ENCODE data around the gene UAP1.

UAP1 gene

GRCh38 chr1:162605225-162605927 is 43.9 kb downstream of the UAP1 start:
- Histone ChIP-seq H3K79me2 (ENCODE audit: insufficient read depth, low read length) (no peaks in the 10 kb centered on the region), H3K4me3 (ENCODE audit: low read length, poor library complexity, severe bottlenecking) (no peak overlapping the region), H3K9ac (ENCODE audit: low read depth, low read length, poor library complexity, severe bottlenecking) (no peak overlapping the region), H4K20me1 (ENCODE audit: insufficient read depth, low read length, poor library complexity, severe bottlenecking) (no peaks in the 10 kb centered on the region), H3K9me3 (ENCODE audit: insufficient read depth, low read depth, low read length) (no peaks in the 10 kb centered on the region), H2AFZ (ENCODE audit: low read length) (no peak overlapping the region), H3K36me3 (ENCODE audit: insufficient read depth, low read length) (peaks cover 16% of the 10 kb centered on the region; the same call in 1 of the 2 replicates), H3F3A (ENCODE audit: low read depth) (no peaks in the 10 kb centered on the region), H3K27me3 (ENCODE audit: insufficient read depth, low read length, poor library complexity, severe bottlenecking) (no peaks in the 10 kb centered on the region), H3K4me1 (ENCODE audit: insufficient read depth, low read length, poor library complexity, severe bottlenecking) (no peaks in the 10 kb centered on the region), H3K9me2 (replicated peaks; ENCODE audit: low read depth, low read length) (no peaks in the 10 kb centered on the region), H3K4me2 (ENCODE audit: low read depth, low read length, poor library complexity, severe bottlenecking) (no peak overlapping the region)
- TF ChIP-seq, protein P1, sequence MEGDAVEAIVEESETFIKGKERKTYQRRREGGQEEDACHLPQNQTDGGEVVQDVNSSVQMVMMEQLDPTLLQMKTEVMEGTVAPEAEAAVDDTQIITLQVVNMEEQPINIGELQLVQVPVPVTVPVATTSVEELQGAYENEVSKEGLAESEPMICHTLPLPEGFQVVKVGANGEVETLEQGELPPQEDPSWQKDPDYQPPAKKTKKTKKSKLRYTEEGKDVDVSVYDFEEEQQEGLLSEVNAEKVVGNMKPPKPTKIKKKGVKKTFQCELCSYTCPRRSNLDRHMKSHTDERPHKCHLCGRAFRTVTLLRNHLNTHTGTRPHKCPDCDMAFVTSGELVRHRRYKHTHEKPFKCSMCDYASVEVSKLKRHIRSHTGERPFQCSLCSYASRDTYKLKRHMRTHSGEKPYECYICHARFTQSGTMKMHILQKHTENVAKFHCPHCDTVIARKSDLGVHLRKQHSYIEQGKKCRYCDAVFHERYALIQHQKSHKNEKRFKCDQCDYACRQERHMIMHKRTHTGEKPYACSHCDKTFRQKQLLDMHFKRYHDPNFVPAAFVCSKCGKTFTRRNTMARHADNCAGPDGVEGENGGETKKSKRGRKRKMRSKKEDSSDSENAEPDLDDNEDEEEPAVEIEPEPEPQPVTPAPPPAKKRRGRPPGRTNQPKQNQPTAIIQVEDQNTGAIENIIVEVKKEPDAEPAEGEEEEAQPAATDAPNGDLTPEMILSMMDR (conservative IDR thresholded peaks at IDR 0.05; ENCODE audit: low read length), result no peak
- TF ChIP-seq EZH2phosphoT487 (IDR thresholded peaks at IDR 0.05; ENCODE audit: borderline replicate concordance), result no peak

DNA sequence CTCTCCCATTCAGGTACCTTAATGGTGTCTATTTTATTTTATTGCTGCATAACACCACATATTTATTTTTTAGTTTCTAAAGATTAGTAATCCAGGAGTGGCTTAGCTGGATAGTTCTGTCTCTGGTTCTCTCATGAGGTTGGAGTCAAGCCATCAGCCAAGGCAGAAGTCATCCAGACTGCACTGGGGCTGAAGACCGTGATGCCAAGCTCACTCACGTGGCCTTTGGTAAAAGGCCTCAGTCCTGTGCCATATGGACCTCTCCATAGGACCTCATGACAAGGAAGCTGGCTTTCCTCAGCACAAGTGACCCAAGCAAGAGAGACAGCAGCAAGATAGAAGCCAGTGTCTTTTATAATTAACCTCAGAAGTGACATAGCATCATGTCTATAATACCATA is 47.8 kb downstream of the UAP1 start:
- Histone ChIP-seq H3K4me3 (ENCODE audit: low read length, poor library complexity, severe bottlenecking) (no peak overlapping the region), H3F3A (ENCODE audit: low read depth) (no peaks in the 10 kb centered on the region), H3K79me2 (ENCODE audit: insufficient read depth, low read length) (no peaks in the 10 kb centered on the region), H3K4me2 (ENCODE audit: low read depth, low read length, poor library complexity, severe bottlenecking) (no peak overlapping the region), H4K20me1 (ENCODE audit: insufficient read depth, low read length, poor library complexity, severe bottlenecking) (no peaks in the 10 kb centered on the region), H3K27me3 (ENCODE audit: insufficient read depth, low read length, poor library complexity, severe bottlenecking) (no peaks in the 10 kb centered on the region), H3K9me2 (replicated peaks; ENCODE audit: low read depth, low read length) (no peaks in the 10 kb centered on the region), H3K4me1 (ENCODE audit: insufficient read depth, low read length, poor library complexity, severe bottlenecking) (peaks cover 7% of the 10 kb centered on the region), H3K36me3 (ENCODE audit: insufficient read depth, low read length) (no peaks in the 10 kb centered on the region), H3K9me3 (ENCODE audit: insufficient read depth, low read depth, low read length) (no peaks in the 10 kb centered on the region), H2AFZ (ENCODE audit: low read length) (no peak overlapping the region), H3K9ac (ENCODE audit: low read depth, low read length, poor library complexity, severe bottlenecking) (no peak overlapping the region)
- no peak for TF ChIP-seq EZH2phosphoT487 (IDR thresholded peaks at IDR 0.05; ENCODE audit: borderline replicate concordance)
- TF ChIP-seq, protein P1 (conservative IDR thresholded peaks at IDR 0.05; ENCODE audit: low read length), result no peak

- TF ChIP-seq EZH2phosphoT487 (IDR thresholded peaks at IDR 0.05; ENCODE audit: borderline replicate concordance), result no peak
- TF ChIP-seq, protein P1 (conservative IDR thresholded peaks at IDR 0.05; ENCODE audit: low read length), result no peak
Measured at GRCh38 chr1:162612606-162613400, 51.3 kb downstream of the UAP1 start.

More at GRCh38 chr1:162612606-162613400, 51.3 kb downstream of the UAP1 start:
- peaks cover 7% of the 10 kb centered on the region for H3K4me1 ChIP-seq (ENCODE audit: insufficient read depth, low read length, poor library complexity, severe bottlenecking)
- H3K27me3 ChIP-seq (ENCODE audit: insufficient read depth, low read length, poor library complexity, severe bottlenecking), result no peaks in the 10 kb centered on the region
- H3K9me3 ChIP-seq (ENCODE audit: insufficient read depth, low read depth, low read length), result peaks cover 9% of the 10 kb centered on the region
- H3K4me3 ChIP-seq (ENCODE audit: low read length, poor library complexity, severe bottlenecking), result no peak overlapping the region
- no peaks in the 10 kb centered on the region for H3K36me3 ChIP-seq (ENCODE audit: insufficient read depth, low read length)
- no peaks in the 10 kb centered on the region for H3K79me2 ChIP-seq (ENCODE audit: insufficient read depth, low read length)
- no peaks in the 10 kb centered on the region for H3K9me2 ChIP-seq (replicated peaks; ENCODE audit: low read depth, low read length)
- H3F3A ChIP-seq (ENCODE audit: low read depth), result no peaks in the 10 kb centered on the region
- no peak overlapping the region for H2AFZ ChIP-seq (ENCODE audit: low read length)
- H3K9ac ChIP-seq (ENCODE audit: low read depth, low read length, poor library complexity, severe bottlenecking), result no peak overlapping the region
- no peaks in the 10 kb centered on the region for H4K20me1 ChIP-seq (ENCODE audit: insufficient read depth, low read length, poor library complexity, severe bottlenecking)
- H3K4me2 ChIP-seq (ENCODE audit: low read depth, low read length, poor library complexity, severe bottlenecking), result no peak overlapping the region

Measured in Loucy (cell line).